IPS DF 19.7 (cell line): ENCODE data around the gene SPSB1.

Experiments
- DNase-seq: peaks from one replicate; pipeline ENCODE4 v3.0.0-alpha.2; 2013; ENCODE audit warnings: low read depth, low spot score

Gene SPSB1

GRCh38 chr1:9260059-9260766 is 32.5 kb upstream of the SPSB1 start:
- no peak for DNase-seq

DNA sequence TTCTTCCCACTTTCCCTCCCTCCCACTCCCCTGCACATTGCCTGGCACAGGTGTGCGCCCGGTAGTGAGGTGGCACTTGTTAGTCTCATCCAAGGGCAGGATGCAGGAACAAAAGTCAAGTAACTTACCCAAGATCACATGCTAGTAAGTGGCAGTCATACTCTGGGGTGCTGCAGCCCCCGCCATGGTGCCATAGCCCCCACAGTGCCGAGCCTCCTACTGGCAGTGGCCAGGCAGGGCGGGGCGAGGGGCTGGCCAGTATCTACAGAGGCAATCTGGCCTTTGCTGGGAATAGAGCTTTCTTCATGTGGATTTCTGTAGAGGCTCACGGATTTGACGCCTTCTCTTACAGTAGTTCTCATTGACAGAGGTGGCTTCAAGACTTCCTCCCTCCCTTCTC is 31.2 kb upstream of the SPSB1 start:
- no peak for DNase-seq

DNA sequence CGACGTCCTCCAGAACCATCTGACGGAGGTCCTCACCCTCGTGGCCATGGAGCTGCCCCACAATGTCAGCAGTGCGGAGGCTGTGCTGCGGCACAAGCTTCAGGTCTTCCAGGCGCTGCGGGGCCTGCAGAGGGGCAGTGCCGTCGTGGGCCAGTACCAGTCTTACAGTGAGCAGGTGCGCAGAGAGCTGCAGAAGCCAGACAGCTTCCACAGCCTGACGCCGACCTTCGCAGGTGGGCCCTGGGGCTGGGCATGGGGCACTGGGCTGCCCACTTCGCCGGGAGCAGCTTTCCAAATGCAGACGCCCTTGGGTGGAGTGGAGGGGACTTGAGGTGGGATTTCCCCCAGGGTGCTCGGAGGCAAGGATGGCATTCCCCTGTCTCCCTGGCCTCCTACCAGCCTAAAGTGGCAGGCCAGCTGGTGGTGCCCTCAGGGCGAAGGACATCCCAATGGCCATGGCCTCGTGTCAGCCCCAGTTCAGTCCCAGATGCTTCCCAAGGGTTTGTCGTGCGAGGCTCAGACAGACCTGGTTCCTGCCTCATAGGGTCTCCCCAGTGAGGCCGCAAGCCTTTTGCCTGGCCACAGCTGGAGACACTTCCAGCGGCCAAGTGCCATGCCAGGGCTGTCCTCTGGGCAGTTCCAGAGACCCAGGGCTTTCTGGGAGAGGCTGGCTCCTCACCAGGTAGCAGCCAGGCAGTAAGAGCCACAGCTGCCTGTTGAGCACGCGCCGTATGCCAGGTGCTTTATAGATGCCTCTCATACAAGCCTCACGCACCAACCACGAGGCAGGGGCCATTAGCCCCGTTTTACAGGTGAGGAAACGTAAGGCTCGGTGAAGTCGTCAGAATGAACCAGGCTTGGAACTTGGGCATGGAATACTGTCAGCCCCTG is 30.4 kb upstream of the SPSB1 start:
- DNase-seq, result no peak

GRCh38 chr1:9263276-9263855 is 29.3 kb upstream of the SPSB1 start:
- DNase-seq, result no peak

DNA sequence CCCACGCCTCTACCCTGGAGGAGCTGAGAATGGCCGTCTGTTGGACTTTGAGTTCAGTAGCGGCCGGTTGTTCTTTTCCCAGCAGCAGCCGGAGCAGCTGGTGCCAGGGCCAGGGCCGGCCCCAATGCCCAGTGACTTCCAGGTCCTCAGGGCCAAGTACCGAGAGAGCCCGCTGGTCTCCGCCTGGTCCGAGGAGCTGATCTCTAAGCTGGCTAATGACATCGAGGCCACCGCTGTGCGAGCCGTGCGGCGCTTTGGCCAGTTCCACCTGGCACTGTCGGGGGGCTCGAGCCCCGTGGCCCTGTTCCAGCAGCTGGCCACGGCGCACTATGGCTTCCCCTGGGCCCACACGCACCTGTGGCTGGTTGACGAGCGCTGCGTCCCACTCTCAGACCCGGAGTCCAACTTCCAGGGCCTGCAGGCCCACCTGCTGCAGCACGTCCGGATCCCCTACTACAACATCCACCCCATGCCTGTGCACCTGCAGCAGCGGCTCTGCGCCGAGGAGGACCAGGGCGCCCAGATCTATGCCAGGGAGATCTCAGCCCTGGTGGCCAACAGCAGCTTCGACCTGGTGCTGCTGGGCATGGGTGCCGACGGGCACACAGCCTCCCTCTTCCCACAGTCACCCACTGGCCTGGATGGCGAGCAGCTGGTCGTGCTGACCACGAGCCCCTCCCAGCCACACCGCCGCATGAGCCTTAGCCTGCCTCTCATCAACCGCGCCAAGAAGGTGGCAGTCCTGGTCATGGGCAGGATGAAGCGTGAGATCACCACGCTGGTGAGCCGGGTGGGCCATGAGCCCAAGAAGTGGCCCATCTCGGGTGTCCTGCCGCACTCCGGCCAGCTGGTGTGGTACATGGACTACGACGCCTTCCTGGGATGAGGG is 28.5 kb upstream of the SPSB1 start:
- DNase-seq, result no peak

GRCh38 chr1:9265037-9265436 is 27.7 kb upstream of the SPSB1 start:
- no peak for DNase-seq

DNA sequence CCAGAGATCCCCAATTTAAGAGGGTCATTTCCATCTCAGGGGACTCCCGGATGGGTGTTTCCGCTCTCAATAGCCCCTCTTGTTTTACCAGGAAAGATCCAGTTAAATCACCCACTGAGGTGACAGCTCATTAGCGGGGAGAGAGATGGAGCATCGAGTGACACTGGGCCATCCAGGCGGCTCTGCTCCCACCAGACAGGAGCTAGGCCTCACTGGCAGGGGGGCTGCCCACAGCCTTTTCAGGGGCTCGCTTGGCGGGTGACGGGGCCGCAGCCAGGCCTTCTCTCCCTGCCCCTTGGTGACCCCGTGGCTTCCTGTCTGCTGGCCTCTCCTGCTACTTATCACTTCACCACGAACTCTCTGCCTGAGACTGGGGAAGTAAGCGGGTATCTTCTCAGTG is 26.7 kb upstream of the SPSB1 start:
- DNase-seq, result no peak

DNA sequence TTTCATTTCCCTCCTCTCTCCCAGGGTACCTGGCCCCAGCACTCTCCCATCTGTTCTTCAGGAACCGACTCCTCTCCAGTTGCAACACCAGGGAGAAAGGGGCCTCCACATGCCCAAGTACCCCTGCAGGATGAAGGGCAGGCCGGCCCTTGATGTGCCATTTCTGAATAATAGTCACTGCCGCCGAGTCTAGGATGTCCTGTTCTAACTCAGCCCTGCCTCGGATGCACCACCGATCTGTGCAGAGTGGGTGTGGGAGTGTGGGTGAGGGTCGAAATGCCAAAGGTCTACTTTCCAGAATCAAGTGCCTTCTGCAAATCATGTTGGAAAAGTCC is 25.4 kb upstream of the SPSB1 start:
- DNase-seq, result no peak

- DNase-seq, result no peak
These were observed 24.7 kb upstream of the SPSB1 start for GRCh38 chr1:9267827-9268581.

- DNase-seq, result no peak
These were observed 23.6 kb upstream of the SPSB1 start for GRCh38 chr1:9269078-9269501.

- DNase-seq, result no peak
These were observed 23.0 kb upstream of the SPSB1 start for GRCh38 chr1:9269721-9270120.

- no peak for DNase-seq
These were observed 22.3 kb upstream of the SPSB1 start for GRCh38 chr1:9270290-9270883.

GRCh38 chr1:9271283-9271682 is 21.4 kb upstream of the SPSB1 start:
- DNase-seq, result no peak

DNA sequence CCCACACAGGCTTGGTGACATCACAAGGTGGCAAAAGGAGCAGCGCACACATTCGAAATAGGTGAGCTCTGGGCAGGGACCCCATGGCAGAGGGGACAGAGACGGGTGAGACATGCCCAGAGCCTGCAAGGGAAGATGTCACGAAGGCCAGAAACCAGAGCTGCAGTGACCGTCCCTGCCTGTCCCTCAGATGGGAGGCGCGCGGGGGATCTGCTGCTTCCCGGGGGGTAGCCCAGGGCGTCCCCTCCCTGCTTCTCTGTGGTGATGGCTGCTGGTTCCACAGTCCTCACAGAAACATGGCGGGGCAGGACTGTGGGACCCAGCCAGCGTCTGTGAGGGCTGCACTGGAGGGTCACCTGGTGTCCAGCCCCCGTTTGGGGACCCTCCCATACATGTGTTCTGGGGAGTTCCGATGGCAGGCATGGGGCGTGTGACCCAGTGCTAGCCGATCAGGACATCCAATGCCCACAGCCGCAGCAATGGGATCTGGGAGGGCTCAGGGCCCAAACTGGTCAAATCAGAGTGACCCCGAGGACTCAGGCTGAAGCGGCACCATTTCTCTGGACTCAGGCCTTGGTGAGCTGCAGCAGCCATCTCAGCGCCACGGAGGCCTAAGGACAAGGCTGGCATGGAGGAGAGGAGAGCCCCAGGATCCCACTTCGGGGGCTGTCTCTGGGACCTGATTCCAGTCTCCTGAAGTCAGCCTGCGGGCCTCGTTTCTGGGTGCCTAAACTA is 20.7 kb upstream of the SPSB1 start:
- DNase-seq, result no peak

GRCh38 chr1:9273177-9273576 is 19.5 kb upstream of the SPSB1 start:
- no peak for DNase-seq

DNA sequence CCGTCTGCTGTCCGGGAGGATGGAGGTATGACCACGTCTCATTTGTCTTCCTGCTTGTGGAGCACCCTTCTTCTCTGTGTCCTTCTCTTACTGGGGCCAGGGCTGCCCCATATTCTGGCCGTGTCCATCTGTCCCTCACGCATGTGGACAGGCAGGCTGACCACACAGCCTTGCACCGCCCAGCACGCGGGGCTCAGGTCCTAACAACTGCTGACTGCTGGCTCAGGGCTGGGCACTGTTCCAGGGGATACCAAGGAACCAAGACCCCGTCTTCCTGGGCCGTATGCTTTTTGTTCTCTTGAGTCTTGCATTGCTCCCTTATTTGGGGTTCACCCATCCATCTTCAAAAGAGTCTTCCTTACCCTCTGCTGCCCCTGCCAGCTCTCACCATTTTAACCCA is 17.5 kb upstream of the SPSB1 start:
- no peak for DNase-seq

DNA sequence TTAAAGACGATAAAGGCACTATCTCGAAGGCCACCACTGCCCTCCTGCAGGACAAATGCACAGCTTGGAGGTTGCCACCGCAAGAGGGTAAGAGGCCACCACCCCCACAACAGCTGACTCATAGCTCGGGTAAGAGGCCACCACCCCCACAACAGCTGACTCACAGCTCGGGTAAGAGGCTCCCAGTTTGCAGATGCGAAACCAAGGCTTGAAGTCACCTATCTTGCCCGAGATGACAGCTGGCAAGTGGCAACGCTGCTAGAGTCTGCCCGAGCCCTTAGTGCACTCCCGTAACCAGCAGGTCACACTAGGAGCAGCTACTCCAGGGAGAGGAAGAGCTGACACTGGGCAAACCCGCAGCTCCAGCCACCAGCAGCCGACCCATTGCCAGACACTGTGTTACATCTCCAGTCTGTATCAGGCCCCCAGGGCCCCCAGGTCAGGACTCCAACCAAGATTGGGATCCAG is 17.1 kb upstream of the SPSB1 start:
- no peak for DNase-seq

GRCh38 chr1:9278116-9278515 is 14.6 kb upstream of the SPSB1 start:
- DNase-seq, result no peak

- no peak for DNase-seq
These were observed 14.0 kb upstream of the SPSB1 start for GRCh38 chr1:9278585-9279153.
